Memory B cell (primary cell): ENCODE data around the gene SULT1A2.
A peak's percentile ranks its signal among the peaks of the same experiment; 100 is the strongest.
"Not testable (repeated sequence)": the region's sequence is repeated elsewhere in the genome, so short reads cannot be mapped to it uniquely, and the experiment has no call there.

Source experiments
- ATAC-seq: fragments of 150-1000 bp; cut with Tn5 transposase; 2 replicates; pipeline ENCODE4 v1.10.0; 2021; ENCODE audit warnings: low read depth, mild to moderate bottlenecking, moderate library complexity
- DNase-seq, 2 donors: peaks; one replicate each; pipeline ENCODE4 v3.0.0; 2022; ENCODE audit warnings: low spot score in 2 of 2
- H3K27ac Mint-ChIP-seq: one replicate; pipeline ENCODE4 v1.8.0; 2022; ENCODE audit warnings: mild to moderate bottlenecking, moderate library complexity, mixed read lengths
- H3K27me3 Mint-ChIP-seq: one replicate; pipeline ENCODE4 v1.8.0; 2022; ENCODE audit warnings: mixed read lengths
- H3K36me3 Mint-ChIP-seq: one replicate; pipeline ENCODE4 v1.8.0; 2022; ENCODE audit warnings: mild to moderate bottlenecking, mixed read lengths
- H3K4me1 Mint-ChIP-seq: one replicate; pipeline ENCODE4 v1.8.0; 2022; ENCODE audit warnings: mixed read lengths
- H3K4me3 Mint-ChIP-seq: one replicate; pipeline ENCODE4 v1.8.0; 2022; ENCODE audit warnings: mild to moderate bottlenecking, moderate library complexity, mixed read lengths
- H3K9me3 Mint-ChIP-seq: one replicate; pipeline ENCODE4 v1.8.0; 2022; ENCODE audit warnings: mixed read lengths

SULT1A2 gene

DNA sequence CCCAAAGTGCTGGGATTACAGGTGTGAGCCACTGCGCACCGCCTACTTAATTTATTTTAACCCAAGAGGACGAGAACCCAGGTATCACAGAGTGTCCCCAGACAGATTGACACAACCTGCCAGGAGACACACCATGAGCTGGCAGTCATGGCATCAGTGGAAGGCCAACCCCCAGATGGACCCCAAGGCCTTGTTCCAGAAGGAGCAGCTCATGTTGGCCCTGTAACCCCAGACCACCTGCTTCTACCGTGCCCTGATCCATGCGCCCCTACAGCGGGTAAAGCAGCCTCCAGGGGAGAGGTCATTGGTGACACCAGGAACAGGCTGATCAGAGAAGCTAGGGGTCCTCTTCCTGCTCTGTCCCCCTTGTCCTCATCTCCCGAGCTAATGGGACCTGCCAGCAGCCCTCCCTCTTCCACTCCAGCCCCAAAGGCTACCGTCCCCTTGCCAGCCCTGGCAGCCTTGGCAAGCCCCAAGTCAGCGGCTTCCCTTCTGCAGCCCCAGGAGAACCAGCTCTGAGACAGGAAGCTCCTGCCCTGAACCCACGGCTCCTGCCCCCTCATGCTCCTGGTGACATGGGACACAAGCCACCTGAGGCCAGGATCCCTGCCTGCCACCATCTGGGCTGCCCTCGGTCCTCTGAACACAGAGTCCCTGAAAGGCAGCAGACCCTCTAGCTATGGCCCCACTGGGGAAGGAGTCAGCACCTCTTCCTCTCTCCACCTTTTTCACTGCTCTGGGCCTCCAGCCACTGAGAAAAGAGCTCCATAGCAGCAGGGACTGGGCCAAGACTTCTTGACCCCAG, 6.7 kb upstream of the SULT1A2 start:
- Mint-ChIP-seq H3K4me3 (no peak overlapping the region), H3K4me1 (peaks cover 3% of the 10 kb centered on the region), H3K36me3 (no peaks in the 10 kb centered on the region), H3K27ac (no peak overlapping the region), H3K9me3 (no peaks in the 10 kb centered on the region), H3K27me3 (no peaks in the 10 kb centered on the region)
- DNase-seq (no peak), ATAC-seq (no peak)

GRCh38 chr16:28602529-28602928, 5.7 kb upstream of the SULT1A2 start:
- ATAC-seq: no peak
- no peak for DNase-seq
- Mint-ChIP-seq H3K9me3 (no peaks in the 10 kb centered on the region), H3K4me3 (no peak overlapping the region), H3K4me1 (peaks cover 3% of the 10 kb centered on the region), H3K27ac (no peak overlapping the region), H3K36me3 (no peaks in the 10 kb centered on the region), H3K27me3 (no peaks in the 10 kb centered on the region)

GRCh38 chr16:28602062-28602461, 5.2 kb upstream of the SULT1A2 start:
- not testable (repeated sequence) for H3K9me3 Mint-ChIP-seq, H3K4me1 Mint-ChIP-seq, H3K4me3 Mint-ChIP-seq, H3K36me3 Mint-ChIP-seq, H3K27ac Mint-ChIP-seq, DNase-seq, H3K27me3 Mint-ChIP-seq, ATAC-seq

- H3K27ac Mint-ChIP-seq, H3K36me3 Mint-ChIP-seq, DNase-seq, H3K27me3 Mint-ChIP-seq, ATAC-seq, H3K9me3 Mint-ChIP-seq, H3K4me1 Mint-ChIP-seq: not testable (repeated sequence)
- peak overlapping the region; percentile 51 for H3K4me3 Mint-ChIP-seq
These were observed 4.7 kb upstream of the SULT1A2 start for GRCh38 chr16:28601589-28601988.

DNA sequence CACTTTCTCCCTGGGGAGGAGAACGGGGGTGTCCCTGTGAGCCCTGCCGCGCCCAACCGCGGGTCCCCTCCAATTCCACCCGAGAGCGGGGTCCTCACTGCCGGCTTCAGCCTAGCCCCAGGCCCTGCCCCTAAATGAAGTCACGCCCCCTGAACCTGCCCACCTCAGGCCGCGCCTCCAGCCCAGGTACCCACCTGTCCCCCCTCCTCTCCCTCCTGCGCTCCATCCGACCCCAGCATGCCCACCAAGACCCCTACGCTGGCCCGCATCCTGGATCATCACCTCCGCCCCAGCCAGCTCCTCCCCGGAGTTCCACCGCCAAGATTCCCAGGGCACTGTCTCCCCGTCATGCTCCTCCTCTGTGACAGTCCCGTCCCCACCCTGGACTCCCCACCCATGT, 4.1 kb upstream of the SULT1A2 start:
- not testable (repeated sequence) for H3K4me1 Mint-ChIP-seq, H3K27ac Mint-ChIP-seq, H3K4me3 Mint-ChIP-seq, ATAC-seq, H3K9me3 Mint-ChIP-seq, H3K36me3 Mint-ChIP-seq, DNase-seq, H3K27me3 Mint-ChIP-seq

DNA sequence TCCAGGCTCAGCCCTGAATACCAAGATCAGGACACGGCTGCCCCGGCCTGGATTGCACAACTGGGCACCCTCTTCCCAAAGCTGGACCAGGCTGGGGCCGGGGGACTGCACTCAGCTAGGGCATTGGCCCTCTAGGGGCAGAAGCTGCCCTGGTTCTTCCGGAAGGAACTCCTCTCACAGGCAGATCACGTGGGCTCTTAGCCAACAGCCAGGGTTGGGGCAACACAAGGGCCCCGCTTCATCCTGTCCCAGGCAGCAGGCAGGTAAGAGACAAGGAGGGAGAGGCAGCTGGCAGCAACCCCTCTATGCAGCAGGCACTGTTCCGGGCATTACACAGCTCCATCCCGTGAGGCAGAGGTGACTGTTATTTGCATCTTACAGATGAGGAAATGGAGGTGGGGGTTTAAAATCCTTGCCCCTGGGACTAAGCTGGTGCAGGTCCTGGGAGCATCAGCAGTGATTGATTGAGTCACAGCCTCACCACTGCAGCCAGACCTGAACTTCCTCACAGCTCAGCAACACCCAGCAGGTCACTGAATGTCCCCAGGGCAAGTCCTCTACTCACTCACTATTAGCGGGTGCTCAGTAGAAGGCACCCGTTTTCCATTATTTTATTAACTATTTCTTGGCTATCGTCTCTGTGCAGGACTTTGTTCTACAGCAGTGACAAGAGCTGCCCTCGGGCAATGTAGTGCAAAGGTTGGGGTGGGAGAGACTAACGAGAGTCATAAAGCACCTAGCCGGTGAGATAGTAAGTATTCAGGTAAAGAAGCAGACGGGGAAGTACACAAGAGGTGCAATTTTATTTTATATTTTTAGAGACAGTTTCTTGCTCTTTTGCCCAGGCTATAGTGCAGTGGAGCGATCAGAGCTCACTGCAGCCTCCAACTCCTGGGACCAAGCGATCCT, 2.8 kb upstream of the SULT1A2 start:
- H3K9me3 Mint-ChIP-seq, DNase-seq, H3K4me3 Mint-ChIP-seq, H3K27me3 Mint-ChIP-seq, H3K36me3 Mint-ChIP-seq, H3K27ac Mint-ChIP-seq, H3K4me1 Mint-ChIP-seq: not testable (repeated sequence)
- peak; percentile 89 for ATAC-seq

GRCh38 chr16:28597692-28598261, 927 bp upstream of the SULT1A2 start:
- H3K27ac Mint-ChIP-seq: no peak overlapping the region
- H3K9me3 Mint-ChIP-seq: no peaks in the 10 kb centered on the region
- ATAC-seq: no peak
- H3K36me3 Mint-ChIP-seq: no peaks in the 10 kb centered on the region
- peaks cover 2% of the 10 kb centered on the region for H3K27me3 Mint-ChIP-seq
- DNase-seq: no peak
- no peaks in the 10 kb centered on the region for H3K4me1 Mint-ChIP-seq
- H3K4me3 Mint-ChIP-seq: no peak overlapping the region

DNA sequence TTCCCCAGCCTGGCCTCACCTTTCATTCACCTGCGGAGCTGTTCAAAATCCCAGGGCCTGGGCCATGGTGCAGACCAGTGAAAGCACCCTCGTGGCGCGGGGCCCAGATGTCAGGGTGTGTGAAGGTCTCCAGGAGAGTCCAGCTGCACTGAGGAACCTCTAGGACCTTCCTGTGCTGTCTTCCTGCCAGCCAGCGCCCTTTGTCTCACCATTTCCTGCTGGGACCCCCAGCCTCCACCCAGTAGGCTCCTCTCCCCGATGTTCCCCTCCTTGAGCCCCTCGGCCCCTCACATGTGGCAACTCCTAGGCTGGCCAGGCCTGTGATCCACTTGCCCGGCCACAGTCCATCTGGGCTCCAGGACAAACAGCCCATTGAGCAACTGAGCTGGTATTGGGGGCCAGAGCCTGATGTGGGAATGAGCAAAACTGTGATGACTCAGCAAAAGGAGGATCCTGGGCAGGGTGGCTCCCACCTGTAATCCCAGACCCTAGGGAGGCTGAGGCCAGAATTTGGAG, 677 bp downstream of the SULT1A2 start:
- ATAC-seq: no peak

DNA sequence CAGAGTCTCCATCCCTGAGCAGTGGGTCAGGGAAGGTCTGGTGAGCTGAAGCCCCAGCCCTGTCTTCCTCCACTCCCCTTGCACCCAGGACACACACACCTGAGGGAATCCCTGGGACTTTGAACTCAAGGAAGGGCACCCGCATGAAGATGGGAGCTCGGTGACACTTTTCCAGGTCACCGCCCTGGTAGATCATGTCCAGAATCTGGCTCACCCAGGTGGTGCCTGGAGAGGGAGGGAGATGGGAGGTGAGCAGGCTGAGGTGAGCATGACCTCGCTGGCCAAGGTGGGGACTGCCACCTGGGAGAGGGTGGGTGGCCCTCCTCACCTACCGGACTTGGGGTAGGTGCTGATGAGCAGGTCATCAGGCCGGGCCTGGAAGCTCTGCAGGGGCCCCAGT, 1.4 kb downstream of the SULT1A2 start:
- not testable (repeated sequence) for ATAC-seq, H3K9me3 Mint-ChIP-seq, DNase-seq, H3K27ac Mint-ChIP-seq, H3K4me3 Mint-ChIP-seq, H3K27me3 Mint-ChIP-seq, H3K4me1 Mint-ChIP-seq
- H3K36me3 Mint-ChIP-seq: peaks cover 11% of the 10 kb centered on the region

More for the DNA sequence above, 677 bp downstream of the SULT1A2 start:
- Mint-ChIP-seq H3K27ac (no peak overlapping the region), H3K4me1 (no peaks in the 10 kb centered on the region), H3K4me3 (no peak overlapping the region), H3K9me3 (no peaks in the 10 kb centered on the region), H3K36me3 (peaks cover 6% of the 10 kb centered on the region), H3K27me3 (peaks cover 2% of the 10 kb centered on the region)
- no peak for DNase-seq

- H3K4me1 Mint-ChIP-seq: no peaks in the 10 kb centered on the region
- peaks cover 2% of the 10 kb centered on the region for H3K27me3 Mint-ChIP-seq
- no peak overlapping the region for H3K27ac Mint-ChIP-seq
- ATAC-seq (no peak), DNase-seq (no peak)
- H3K36me3 Mint-ChIP-seq: peaks cover 19% of the 10 kb centered on the region
- no peak overlapping the region for H3K4me3 Mint-ChIP-seq
- no peaks in the 10 kb centered on the region for H3K9me3 Mint-ChIP-seq
These were observed 3.8 kb downstream of the SULT1A2 start for GRCh38 chr16:28592979-28593553.

DNA sequence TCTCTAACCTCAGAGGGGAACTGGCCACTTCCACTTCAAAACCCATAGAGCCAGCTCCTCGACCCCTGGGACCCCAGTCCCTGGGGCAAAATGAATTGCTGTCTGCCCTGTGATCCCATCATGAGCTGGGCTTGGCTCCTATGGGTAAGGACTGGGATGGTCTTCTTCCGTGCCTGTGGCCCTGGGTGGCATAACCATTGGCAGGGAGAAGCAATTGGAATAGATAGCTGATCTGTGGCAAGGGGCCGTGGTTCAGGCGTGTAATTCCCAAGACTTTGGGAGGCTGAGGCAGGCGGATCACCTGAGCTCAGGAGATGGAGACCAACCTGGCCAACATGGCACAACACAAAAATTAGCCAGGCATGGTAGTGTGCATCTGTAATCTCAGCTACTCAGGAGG, 4.3 kb downstream of the SULT1A2 start:
- Mint-ChIP-seq H3K27me3 (peaks cover 2% of the 10 kb centered on the region), H3K36me3 (peaks cover 19% of the 10 kb centered on the region), H3K4me1 (no peaks in the 10 kb centered on the region), H3K4me3 (no peak overlapping the region), H3K9me3 (no peaks in the 10 kb centered on the region), H3K27ac (no peak overlapping the region)
- DNase-seq (no peak), ATAC-seq (no peak)

DNA sequence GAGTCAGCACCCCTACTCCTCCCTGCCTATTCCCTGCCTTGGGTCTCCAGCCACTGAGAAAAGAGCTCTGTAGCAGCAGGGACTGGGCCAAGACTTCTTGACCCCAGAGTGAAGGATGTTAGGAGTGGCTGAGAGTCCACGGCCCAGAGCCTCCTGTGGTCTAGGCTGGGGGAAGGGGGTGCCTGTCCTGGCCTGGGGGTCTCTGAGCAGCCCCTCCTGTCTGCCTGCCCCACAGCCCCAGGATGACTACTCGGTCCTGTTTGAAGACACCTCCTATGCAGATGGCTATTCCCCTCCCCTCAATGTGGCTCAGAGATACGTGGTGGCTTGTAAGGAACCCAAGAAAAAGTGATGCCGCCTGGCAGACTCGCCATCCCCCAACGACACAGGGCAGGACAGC, 5.5 kb downstream of the SULT1A2 start:
- ATAC-seq: no peak
- Mint-ChIP-seq H3K9me3 (no peaks in the 10 kb centered on the region), H3K36me3 (peaks cover 24% of the 10 kb centered on the region), H3K27me3 (peaks cover 2% of the 10 kb centered on the region), H3K27ac (no peak overlapping the region), H3K4me1 (no peaks in the 10 kb centered on the region), H3K4me3 (no peak overlapping the region)
- no peak for DNase-seq

DNA sequence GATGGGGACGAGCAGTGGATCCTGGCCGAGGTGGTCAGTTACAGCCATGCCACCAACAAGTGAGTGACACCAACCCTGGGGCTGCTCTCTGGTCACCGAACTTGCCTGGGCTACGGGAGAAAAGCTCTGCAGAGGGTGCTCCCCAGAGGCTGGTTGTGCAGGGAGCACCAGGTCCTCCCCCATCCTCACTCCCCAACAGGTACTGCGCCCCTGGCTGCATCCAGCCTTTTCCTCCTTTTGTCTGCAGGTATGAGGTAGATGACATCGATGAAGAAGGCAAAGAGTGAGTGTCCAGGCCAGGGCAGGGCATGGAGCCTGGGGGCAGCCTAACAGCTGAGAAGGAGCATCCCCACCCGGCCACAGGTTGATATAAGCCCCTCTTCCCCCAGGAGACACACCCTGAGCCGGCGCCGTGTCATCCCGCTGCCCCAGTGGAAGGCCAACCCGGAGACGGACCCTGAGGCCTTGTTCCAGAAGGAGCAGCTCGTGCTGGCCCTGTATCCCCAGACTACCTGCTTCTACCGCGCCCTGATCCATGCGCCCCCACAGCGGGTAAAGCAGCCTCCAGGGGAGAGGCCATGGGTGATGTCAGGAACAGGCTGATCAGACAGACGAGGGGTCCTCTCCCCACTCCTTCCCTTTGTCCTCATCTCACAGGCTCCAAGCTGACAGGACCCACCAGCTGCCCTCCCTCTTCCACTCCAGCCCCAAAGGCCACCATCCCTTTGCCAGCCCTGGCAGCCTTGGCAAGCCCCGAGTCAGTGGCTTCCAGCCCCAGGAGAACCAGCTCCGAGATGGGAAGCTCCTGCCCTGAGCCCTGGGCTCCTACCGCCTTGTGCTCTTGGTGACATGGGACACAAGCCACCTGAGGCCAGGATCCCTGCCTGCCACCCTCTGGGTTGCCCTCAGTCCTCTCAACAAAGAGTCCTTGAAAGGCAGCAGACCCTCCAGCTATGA, 6.2 kb downstream of the SULT1A2 start:
- H3K27me3 Mint-ChIP-seq: no peaks in the 10 kb centered on the region
- DNase-seq (no peak), ATAC-seq (no peak)
- peaks cover 26% of the 10 kb centered on the region for H3K36me3 Mint-ChIP-seq
- H3K27ac Mint-ChIP-seq: no peak overlapping the region
- H3K4me1 Mint-ChIP-seq: no peaks in the 10 kb centered on the region
- H3K9me3 Mint-ChIP-seq: no peaks in the 10 kb centered on the region
- no peak overlapping the region for H3K4me3 Mint-ChIP-seq
